CD4-positive, alpha-beta T cell (primary cell): ENCODE results near the gene SPA17. TPM values are rescaled to one million over a fixed set of nuclear protein-coding genes. Genes with fewer than 3 reads are reported as not detected.

ENCODE experiments used
- ATAC-seq: fragments of 200-7000 bp; cut with Tn5 transposase; one replicate; pipeline ENCODE4 v1.10.0; 2022; ENCODE audit warnings: mild to moderate bottlenecking; ENCODE audit not compliant: poor library complexity
- CTCF ChIA-PET: fragments of 350-600 bp; sonication (Branson Sonifier 250); formaldehyde crosslinking; loops from one replicate; lab custom pipeline; 2021; ENCODE audit warnings: antibody characterized with exemption, inconsistent platforms; lab: Charles Lee
- POLR2A ChIA-PET: fragments of 350-600 bp; sonication (Branson Sonifier 250); formaldehyde crosslinking; loops from one replicate; lab custom pipeline; 2021; ENCODE audit warnings: antibody characterized with exemption, inconsistent platforms; lab: Charles Lee
- DNase-seq, 14 experiments: peaks; one replicate each; pipeline ENCODE4 v3.0.0-alpha.2; 2013 to 2020; ENCODE audit warnings: mixed read lengths in 2 of 14
- H3K27ac ChIP-seq, 2 donors: one replicate each; pipeline versions ENCODE4 v1.5.1 to v1.7.0; 2013; ENCODE audit warnings: low read length in 2 of 2, low read depth in 1 of 2, mild to moderate bottlenecking in 1 of 2
- H3K27me3 ChIP-seq, 2 experiments: 1 replicate in 1 of 2; 2 replicates in 1 of 2; pipeline versions ENCODE4 v1.6.1 to v1.7.0; 2013; ENCODE audit warnings: low read length in 2 of 2, control low read depth in 1 of 2, mild to moderate bottlenecking in 1 of 2, moderate library complexity in 1 of 2; ENCODE audit not compliant: insufficient read depth in 2 of 2, control insufficient read depth in 1 of 2
- H3K36me3 ChIP-seq: one replicate; pipeline ENCODE4 v1.6.1; 2013; ENCODE audit warnings: low read length, control low read depth; ENCODE audit not compliant: insufficient read depth
- H3K4me1 ChIP-seq: one replicate; pipeline ENCODE4 v1.6.1; 2013; ENCODE audit warnings: low read length, control low read depth; ENCODE audit not compliant: insufficient read depth
- H3K4me3 ChIP-seq: one replicate; pipeline ENCODE4 v1.5.1; 2013; ENCODE audit warnings: mild to moderate bottlenecking, low read length, moderate library complexity
- H3K9me3 ChIP-seq, 2 experiments: 1 replicate in 1 of 2; 2 replicates in 1 of 2; pipeline versions ENCODE4 v1.6.1 to v1.7.0; 2013; ENCODE audit warnings: low read length in 2 of 2, mild to moderate bottlenecking in 2 of 2, control low read depth in 1 of 2, moderate library complexity in 1 of 2; ENCODE audit not compliant: control insufficient read depth in 1 of 2, insufficient read depth in 1 of 2
- H3K27ac Mint-ChIP-seq: one replicate; pipeline ENCODE4 v1.8.0; 2020; ENCODE audit warnings: mixed read lengths
- H3K27me3 Mint-ChIP-seq: one replicate; pipeline ENCODE4 v1.8.0; 2021; ENCODE audit warnings: mixed read lengths
- H3K36me3 Mint-ChIP-seq: one replicate; pipeline ENCODE4 v1.8.0; 2021; ENCODE audit warnings: low read depth, mixed read lengths
- H3K4me1 Mint-ChIP-seq: one replicate; pipeline ENCODE4 v1.8.0; 2021; ENCODE audit warnings: low read depth, mixed read lengths
- H3K4me3 Mint-ChIP-seq: one replicate; pipeline ENCODE4 v1.8.0; 2020; ENCODE audit warnings: mild to moderate bottlenecking, mixed read lengths
- H3K9me3 Mint-ChIP-seq: one replicate; pipeline ENCODE4 v1.8.0; 2020; ENCODE audit warnings: mixed read lengths
- CTCF ChIP-seq: fragments of 200-600 bp; IDR thresholded peaks from one replicate; pipeline ENCODE4 v1.8.0; 2022; ENCODE audit warnings: antibody characterized with exemption, mild to moderate bottlenecking
- intact Hi-C, 2 experiments: fragments of 100-400 bp; cut with DNase I in 1 of 2; cut with micrococcal nuclease in 1 of 2; formaldehyde crosslinking; loops; one replicate each; pipeline versions ENCODE4 v1.15.1 to v1.9.0; 2023 to 2025; cut with DNase I, micrococcal nuclease
- total RNA-seq, 174 experiments: library from RNA in 2 of 174; stranded (reverse) in 2 of 174; gene quantifications; one replicate each; pipeline ENCODE4 v1.2.3 and lab custom pipeline; 2021 to 2026

SPA17 gene
- total RNA-seq, 2 experiments from 2014 or later, result 0.16 TPM; not detected in 1

- H3K9me3 Mint-ChIP-seq, result no peaks in the 10 kb centered on the region
- ChIA-PET CTCF (no interaction called here), POLR2A (no interaction called here)
- no peak overlapping the region for H3K4me3 Mint-ChIP-seq
- H3K27me3 Mint-ChIP-seq, result no peaks in the 10 kb centered on the region
- H3K36me3 ChIP-seq, result peaks cover 3% of the 10 kb centered on the region
- intact Hi-C loops, result no loop called here
- no peaks in the 10 kb centered on the region for H3K27me3 ChIP-seq
- no peak for DNase-seq
- no peak overlapping the region for H3K27ac Mint-ChIP-seq
- H3K4me3 ChIP-seq, result no peak overlapping the region
- peaks cover 3% of the 10 kb centered on the region for H3K4me1 ChIP-seq
- no peak overlapping the region for H3K27ac ChIP-seq
- peaks cover 30% of the 10 kb centered on the region for H3K36me3 Mint-ChIP-seq
- no peak for TF ChIP-seq CTCF
- no peak for ATAC-seq
- H3K4me1 Mint-ChIP-seq, result no peaks in the 10 kb centered on the region
- no peaks in the 10 kb centered on the region for H3K9me3 ChIP-seq
These were observed 25.1 kb upstream of the SPA17 start for GRCh38 chr11:124648610-124649009.

- Histone ChIP-seq H3K27me3 (no peaks in the 10 kb centered on the region), H3K27ac (no peak overlapping the region), H3K36me3 (no peaks in the 10 kb centered on the region), H3K4me1 (no peaks in the 10 kb centered on the region), H3K9me3 (no peaks in the 10 kb centered on the region), H3K4me3 (no peak overlapping the region)
- Mint-ChIP-seq H3K27me3 (no peaks in the 10 kb centered on the region), H3K4me1 (no peaks in the 10 kb centered on the region), H3K36me3 (peaks cover 56% of the 10 kb centered on the region), H3K4me3 (no peak overlapping the region), H3K9me3 (no peaks in the 10 kb centered on the region), H3K27ac (no peak overlapping the region)
- CTCF ChIA-PET, result interaction anchor here (0.7 kb wide), 1 partner anchor 29 kb away, joined by 4 read pairs; no protein-coding TSS in a partner anchor
- DNase-seq, result no peak
- POLR2A ChIA-PET, result no interaction called here
- ATAC-seq, result no peak
- intact Hi-C loops, result no loop called here
- no peak for TF ChIP-seq CTCF
These were observed 16.7 kb upstream of the SPA17 start for GRCh38 chr11:124656774-124657630.

GRCh38 chr11:124657904-124658303 is 15.8 kb upstream of the SPA17 start:
- intact Hi-C loops, result no loop called here
- peaks cover 47% of the 10 kb centered on the region for H3K36me3 Mint-ChIP-seq
- POLR2A ChIA-PET, result no interaction called here
- DNase-seq, result no peak
- H3K4me3 Mint-ChIP-seq, result no peak overlapping the region
- CTCF ChIA-PET, result no interaction called here
- no peak for ATAC-seq
- Histone ChIP-seq H3K27ac (no peak overlapping the region), H3K36me3 (no peaks in the 10 kb centered on the region), H3K4me1 (no peaks in the 10 kb centered on the region), H3K27me3 (no peaks in the 10 kb centered on the region), H3K9me3 (no peaks in the 10 kb centered on the region), H3K4me3 (no peak overlapping the region)
- H3K9me3 Mint-ChIP-seq, result no peaks in the 10 kb centered on the region
- H3K27me3 Mint-ChIP-seq, result no peaks in the 10 kb centered on the region
- TF ChIP-seq CTCF, result no peak
- H3K4me1 Mint-ChIP-seq, result no peaks in the 10 kb centered on the region
- no peak overlapping the region for H3K27ac Mint-ChIP-seq
